Caki2 (cell line): Measurements from ENCODE around the gene DNAJC11. TPM values are rescaled to one million over a fixed set of nuclear protein-coding genes. Genes with fewer than 3 reads are reported as not detected.

ENCODE experiments used
- DNase-seq: peaks from one replicate; pipeline ENCODE4 v3.0.0-alpha.2; 2015; ENCODE audit warnings: low read depth
- in situ Hi-C: cut with HindIII; loops from 2 replicates; pipeline ENCODE4 v1.10.0; 2016; ENCODE audit warnings: low sequenced_read_pairs, low pct_unique_long_range_greater_than_20kb, mixed read lengths
- total RNA-seq: library from RNA; depleted of rRNA; stranded (reverse); fragments of >200 nt; shearing (Covaris generic); gene quantifications from 2 replicates; pipeline ENCODE4 v1.2.3, GENCODE V29; 2014; ENCODE audit warnings: low replicate concordance

DNAJC11 gene
- total RNA-seq, 1 experiment from 2014 or later: 36.9 TPM

DNA sequence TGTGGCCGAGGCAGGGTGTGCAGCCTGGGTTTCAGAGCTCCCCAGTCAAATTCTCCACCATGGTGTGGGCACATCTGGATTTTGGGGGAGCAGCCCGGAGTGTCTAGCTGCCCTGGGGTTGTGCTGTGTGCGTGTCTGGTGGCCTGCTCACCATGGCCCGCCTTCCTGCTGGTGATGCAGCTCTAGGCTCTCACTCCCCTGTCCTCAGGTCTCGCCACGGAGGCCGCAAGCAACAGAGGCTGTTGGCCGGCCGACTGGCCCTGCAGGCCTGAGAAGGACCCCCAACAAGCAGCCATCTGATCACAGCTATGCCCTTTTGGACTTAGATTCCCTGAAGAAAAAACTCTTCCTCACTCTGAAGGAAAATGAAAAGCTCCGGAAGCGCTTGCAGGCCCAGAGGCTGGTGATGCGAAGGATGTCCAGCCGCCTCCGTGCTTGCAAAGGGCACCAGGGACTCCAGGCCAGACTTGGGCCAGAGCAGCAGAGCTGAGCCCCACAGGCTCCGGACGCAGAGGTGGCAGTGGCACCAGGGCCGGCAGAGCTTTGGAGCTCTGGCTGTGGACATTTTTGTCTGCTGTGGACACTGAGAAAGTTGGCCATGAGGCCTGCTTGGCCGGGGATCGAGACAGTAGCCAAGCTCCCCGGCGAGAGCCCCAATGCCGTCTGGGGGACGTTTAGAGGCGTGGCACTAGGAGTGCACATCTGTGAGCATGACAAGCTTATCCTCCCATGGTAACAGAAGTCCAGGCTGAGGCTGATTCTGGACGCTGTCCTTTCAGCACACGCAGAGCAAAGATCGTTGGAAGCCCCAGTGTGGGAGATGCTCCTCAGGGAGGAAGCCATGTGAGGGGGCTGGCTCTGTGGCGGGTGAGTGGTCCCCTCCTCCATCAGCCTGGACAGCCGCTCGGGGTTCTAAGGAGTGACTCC is 68.8 kb downstream of the DNAJC11 start:
- in situ Hi-C loops: no loop called here
- DNase-seq: no peak

DNA sequence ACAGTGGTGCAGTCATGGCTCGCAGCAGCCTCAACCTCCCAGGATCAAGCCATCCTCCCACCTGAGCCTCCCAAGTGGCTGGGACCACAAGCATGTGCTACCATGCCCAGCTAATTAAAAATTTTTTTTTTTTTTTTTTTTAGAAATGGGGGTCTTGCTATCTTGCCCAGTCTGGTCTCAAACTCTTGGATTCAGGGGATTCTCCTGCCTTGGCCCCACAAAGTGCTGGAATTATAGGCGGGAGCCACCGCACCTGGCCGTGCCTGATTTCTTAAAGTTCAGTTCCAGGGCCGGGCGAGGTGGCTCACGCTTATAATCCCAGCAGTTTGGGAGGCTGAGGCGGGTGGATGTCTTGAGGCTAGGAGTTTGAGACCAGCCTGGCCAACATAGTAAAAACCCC is 70.6 kb downstream of the DNAJC11 start:
- no peak for DNase-seq
- in situ Hi-C loops: no loop called here

DNA sequence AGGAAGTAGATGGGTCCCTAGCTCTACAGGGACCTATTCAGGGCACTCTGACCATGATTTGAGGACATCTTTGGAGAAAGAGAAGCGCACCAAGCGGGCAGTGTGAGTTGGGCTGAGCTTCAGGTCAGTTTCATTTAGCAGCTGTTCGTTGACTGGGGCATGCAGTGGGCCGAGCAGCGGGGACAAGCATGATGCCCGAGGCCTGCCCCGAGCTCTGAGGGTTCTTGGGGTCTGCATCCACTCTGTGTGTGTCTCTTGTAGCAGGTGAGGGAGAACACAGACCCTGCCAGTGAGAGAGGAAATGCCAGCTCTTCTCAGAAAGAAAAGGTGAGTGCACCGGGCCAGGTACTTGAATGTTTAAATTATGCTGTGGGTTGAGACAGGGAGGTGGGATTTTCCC is 71.6 kb downstream of the DNAJC11 start:
- no peak for DNase-seq
- in situ Hi-C loops: no loop called here

DNA sequence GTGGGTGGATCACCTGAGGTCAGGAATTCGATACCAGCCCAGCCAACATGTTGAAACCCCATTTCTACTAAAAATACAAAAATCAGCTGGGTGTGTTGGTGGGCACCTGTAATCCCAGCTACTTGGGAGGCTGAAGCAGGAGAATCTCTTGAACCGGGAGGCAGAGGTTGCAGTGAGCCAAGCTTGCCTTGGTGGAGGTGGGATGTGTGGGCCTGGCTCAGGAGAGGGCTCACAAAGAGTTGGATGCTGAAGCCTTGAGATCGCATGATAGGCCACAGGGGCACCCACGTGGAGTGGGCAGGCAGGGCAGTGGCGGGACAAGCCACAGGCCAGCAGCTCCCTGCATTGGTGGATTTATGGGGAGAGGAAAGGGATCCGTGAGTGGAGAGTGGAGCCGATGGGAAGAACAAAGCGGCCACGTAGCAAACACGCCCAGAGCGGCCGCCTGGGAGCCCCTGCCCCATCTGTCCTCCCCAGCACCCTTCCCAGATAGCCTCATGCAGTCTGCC is 72.6 kb downstream of the DNAJC11 start:
- in situ Hi-C loops: no loop called here
- DNase-seq: no peak

DNA sequence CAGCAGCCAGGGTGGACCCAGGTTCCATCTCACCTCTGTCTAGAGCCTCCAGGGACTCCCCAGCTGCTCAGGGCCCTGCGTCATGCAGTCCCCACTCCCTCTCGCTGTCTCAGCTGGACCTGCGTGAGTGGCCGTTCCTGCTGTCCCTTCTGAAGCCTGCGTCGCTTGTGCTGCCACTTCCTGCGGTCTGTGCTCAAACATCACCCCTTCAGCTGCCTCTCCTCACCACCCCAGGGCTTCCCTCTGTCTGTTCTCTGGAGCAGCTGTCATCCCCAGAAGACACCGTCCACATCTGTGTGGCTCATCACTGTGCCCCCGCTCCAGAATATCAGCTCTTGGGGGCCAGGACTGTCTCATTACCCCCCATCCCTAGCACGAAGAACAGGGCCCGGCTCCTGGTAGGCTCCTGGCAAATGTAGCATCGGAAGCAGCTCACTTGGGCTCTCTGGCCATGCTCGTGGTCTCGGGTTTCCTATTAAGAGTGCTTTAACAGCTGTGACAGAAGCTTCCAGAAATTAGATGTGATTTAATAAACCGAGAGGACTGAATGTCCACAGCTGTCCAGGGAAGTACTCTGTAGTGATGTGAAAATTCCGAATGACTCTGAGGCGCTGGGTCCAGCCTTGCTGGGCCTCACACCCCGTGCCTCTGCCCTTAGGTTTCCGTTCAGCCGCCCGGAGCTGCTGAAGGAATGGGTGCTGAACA is 73.6 kb downstream of the DNAJC11 start:
- in situ Hi-C loops: no loop called here
- DNase-seq: no peak

DNA sequence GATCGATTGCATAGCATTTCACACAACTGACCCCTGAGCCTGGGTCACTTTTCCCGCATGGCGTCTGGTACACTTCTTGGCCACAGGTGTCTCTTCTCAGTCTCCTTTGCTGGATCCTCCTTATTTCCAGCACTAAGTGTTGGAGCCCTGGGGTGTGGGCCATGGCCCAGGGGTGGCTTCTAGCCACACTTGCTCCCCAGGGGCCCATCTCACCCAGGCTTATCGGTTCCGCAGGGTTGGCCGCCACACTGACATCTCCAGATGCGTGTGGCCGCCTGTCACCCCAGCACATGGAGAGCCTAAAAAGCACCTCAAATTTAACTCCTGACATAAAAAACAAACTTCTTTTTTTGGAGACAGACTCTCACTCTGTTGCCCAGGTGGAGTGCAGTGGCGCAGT is 74.6 kb downstream of the DNAJC11 start:
- in situ Hi-C loops: no loop called here
- no peak for DNase-seq

DNA sequence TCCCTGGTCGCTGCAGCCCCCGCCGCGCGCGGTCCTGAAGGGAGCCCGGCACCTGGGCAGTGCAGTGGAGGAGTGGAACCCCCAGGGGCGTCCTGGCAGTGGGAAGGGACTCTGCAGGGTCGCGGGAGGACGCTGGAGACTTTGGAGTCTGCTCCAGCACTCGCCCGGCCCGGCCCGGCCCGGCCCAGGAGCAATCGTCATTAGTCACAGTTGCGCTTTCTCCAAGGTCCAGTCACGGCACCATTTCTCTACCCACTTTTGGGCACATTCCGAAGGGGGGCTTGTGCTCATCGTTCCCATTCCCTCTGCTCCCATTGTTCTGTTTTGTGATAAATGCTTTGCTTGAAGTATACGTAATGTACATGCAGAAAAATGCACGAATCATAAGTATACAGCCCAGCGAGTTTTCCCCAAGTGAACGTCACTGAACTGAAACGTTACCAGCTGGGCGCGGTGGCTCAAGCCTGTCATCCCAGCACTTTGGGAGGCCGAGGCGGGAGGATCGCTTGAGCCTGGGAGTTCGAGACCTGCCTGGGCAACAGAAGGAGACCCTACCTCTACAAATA is 75.9 kb downstream of the DNAJC11 start:
- DNase-seq: peak; percentile 12
- in situ Hi-C loops: no loop called here

DNA sequence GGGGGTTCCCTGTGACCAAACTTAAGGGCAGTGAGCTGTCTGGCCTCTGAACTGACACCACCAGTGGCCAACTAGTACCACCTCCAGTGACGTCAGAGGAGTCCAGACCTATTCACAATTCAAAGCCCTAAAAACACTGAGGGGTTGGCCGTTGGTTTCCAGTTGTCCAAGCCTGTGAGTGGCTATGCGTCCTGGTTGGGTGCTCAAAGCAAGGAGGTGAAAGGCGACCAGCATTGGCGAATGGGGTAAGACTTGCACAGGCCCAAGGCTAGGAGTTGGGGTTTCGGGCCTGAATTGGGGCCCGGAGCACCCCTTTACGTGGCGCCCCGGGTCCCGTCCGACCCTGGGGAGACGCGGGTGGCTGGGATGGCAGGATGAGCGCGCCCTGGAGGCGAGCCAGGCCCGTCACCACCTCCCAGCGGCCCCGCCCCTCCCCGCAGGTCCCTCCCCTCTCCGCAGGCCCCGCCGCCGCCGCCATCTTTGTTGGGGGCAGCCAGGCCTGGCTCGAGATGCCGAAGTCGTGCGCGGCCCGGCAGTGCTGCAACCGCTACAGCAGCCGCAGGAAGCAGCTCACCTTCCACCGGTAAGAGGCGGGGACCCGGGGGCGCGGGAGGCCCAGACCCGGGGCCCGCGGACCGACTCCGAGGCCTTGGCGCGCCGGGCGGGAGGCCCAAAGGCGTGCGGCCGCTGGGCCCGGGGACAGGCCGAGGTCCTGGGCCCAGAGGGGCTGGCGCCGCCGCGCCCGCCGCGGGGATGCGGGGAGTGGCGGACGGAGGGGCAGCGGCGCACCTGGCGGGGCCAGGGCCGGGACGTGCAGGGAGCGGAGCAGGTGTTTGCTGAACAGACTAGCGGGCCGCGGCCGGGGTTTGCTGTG is 76.7 kb downstream of the DNAJC11 start, which contains the start of gene THAP3:
Gene THAP3, plus strand, starts transcription at position 159 of the 874 bp plus-strand sequence. Its CDS starts 351 bp downstream, at position 510.
- DNase-seq: peak; percentile 81
- in situ Hi-C loops: no loop called here

DNA sequence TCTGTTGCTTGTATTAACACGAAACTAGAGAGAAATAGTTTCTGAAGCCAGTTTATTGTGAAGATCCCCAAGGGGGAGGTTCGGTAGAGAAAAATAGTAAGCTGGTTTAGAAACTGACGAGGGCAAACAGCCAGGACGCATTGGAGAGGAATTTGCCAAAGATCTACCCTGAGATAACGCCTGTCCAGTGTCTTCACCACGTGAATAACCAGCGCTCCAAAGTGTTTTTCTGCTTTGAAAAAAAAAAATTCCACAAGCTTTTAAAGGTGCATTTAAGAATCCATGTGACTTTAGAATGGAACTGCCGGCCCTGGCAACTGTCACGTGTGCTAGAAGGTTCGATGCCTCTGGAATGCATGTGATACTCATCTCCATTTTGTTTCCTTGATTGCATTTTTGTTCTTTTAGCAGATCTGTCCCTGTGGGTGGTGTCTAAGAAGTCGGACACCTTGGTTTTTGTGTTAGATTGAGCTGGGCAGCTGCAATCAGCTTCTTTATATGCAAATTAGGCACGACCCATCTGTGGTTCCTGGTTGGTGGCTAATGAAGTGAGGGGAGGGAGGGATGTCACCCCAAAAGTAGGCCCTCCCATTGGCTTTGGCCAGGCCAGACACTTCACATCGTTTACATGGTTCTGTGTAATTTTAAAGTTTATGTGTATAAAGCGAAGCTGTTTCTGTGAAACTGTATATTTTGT is 78.2 kb downstream of the DNAJC11 start:
- DNase-seq: no peak
- in situ Hi-C loops: no loop called here

DNA sequence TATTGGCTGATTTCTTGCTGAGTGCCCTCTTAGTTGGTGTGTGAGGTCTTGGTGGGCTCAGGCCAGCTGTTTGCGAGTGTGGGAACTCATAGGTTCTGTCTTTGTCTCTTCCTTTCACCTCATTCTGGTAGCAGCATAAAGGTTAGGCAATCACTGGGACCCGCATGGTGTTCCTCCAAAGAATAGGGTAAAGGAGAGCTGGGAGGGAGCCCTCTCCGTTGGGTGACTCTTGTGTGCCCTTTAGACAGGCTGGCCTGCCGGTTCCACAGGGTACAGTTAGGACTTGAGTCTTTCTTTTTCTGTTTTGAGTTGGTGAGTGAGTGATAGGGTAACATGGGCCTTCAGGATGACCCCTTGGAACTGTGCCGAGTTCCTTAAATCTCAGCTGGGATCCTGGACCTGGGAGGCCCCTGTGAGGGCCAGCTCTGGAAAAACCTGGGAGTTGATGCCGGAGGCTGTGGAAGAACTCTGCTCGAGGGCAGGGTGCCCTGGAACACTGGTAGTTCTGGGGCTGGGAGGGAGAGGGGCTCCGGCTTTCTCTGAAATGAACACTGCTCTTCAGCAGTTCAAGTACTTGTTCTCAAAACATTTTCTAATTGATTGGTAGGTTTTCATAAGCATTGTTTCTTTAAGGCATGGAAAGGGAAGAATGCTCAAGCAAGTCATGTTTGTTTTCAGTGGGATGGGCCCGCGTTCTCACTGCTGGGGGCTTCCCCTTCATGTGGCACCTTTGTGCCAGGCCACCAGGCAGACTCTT is 79.0 kb downstream of the DNAJC11 start:
- no peak for DNase-seq

DNA sequence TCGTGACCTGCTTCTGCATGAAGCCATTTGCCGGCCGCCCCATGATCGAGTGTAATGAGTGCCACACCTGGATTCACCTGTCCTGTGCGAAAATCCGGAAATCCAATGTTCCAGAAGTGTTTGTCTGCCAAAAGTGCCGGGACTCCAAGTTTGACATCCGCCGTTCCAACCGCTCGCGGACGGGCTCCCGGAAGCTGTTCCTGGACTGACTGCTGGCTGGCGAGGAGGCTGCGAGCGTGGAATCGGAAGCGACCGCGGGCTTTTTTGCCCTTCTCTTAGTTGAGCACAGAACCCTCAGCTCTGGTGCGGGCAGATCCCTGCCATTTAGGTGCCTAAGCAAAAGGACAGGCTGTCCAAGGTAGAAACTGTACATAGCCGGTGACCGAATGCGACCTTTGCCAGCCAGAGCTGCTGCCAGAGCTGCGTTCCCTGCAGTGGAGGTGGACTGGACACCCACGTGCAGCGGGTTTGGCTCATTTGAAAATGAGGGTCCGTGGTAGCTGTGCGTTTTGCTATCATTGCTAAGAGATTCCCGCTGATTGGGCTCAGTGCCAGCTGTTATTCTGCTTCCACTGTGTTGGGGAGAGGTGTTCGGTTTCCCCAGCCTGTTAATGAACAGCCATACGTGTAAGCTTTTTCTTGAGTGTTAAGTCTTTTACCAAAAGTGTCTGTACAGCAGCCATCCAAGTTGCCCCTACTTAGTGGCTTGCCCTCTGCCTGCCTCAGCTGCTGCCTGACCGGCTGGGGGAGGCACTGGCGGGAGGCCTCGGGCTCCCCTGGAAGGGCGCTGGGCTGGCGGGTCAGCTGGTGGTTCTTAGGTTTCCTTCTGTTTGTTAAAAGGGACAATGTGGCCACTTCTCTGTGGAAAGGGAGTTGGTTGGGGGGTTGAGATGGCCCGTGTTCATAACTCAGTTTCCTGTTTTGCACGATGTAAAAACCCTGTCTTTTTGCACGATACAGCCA is 79.9 kb downstream of the DNAJC11 start:
- in situ Hi-C loops: no loop called here
- DNase-seq: no peak

More for the DNA sequence above, 79.0 kb downstream of the DNAJC11 start:
- in situ Hi-C loops: no loop called here

DNA sequence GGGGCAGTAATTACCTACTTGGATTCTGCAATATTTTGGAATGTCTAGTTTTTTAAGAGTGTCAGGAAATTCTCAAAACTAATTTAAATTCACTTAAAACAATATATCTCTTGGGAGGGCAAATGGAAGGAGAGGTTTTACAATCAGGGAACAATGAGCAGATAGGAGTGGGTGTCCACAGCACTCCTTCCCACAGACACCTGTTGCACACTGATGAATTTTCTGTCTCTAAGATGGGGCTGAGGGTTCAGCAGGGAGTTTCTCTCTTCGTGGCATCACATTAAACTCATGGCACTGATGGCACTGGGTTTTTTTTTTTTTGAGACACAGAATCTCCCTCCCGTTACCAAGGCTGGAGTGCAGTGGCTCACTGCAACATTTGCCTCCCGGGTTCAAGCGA is 82.6 kb downstream of the DNAJC11 start:
- no peak for DNase-seq
- in situ Hi-C loops: no loop called here

DNA sequence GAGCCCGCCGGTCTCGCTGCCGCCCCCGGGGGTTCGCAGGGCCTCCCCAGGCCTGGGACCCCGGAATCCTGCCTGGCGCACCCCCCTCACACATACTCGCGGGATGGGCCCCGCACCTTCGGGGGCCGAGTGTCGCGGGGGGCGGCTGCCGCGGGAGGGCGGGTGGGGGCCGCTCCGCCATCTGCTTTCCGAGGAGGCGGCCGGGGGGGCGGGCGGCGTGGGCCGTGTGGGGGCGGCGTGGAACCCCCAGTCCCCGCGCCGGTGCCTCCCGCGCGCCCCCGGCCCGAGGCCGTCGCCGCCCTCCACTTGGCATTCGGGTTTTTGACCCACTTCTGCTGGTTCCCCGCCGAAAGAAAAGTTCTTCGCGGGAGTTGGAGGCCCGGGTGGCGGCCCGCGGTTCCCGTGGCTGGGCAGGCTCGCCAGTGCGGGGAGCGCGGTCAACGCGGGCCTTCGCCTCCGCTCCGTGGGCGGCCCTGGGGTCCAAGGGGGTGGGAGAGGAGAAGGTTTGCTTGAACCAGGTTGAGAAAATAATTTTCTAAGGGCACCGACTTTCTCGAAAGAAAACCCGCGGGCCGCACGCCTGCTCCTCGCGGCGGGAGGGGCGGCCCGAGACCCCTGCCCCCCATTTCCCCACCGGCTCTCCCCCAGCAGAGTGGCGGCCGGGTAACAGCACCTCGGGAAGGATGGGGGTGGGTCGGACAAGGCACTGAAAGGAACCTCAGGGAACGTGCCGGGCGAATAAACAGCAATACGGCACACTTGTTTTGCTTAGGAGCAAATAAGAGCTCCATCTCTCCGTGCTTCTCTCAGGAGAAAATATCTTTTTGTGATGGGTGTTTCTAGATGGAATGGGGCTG is 86.5 kb downstream of the DNAJC11 start:
- in situ Hi-C loops: no loop called here

DNA sequence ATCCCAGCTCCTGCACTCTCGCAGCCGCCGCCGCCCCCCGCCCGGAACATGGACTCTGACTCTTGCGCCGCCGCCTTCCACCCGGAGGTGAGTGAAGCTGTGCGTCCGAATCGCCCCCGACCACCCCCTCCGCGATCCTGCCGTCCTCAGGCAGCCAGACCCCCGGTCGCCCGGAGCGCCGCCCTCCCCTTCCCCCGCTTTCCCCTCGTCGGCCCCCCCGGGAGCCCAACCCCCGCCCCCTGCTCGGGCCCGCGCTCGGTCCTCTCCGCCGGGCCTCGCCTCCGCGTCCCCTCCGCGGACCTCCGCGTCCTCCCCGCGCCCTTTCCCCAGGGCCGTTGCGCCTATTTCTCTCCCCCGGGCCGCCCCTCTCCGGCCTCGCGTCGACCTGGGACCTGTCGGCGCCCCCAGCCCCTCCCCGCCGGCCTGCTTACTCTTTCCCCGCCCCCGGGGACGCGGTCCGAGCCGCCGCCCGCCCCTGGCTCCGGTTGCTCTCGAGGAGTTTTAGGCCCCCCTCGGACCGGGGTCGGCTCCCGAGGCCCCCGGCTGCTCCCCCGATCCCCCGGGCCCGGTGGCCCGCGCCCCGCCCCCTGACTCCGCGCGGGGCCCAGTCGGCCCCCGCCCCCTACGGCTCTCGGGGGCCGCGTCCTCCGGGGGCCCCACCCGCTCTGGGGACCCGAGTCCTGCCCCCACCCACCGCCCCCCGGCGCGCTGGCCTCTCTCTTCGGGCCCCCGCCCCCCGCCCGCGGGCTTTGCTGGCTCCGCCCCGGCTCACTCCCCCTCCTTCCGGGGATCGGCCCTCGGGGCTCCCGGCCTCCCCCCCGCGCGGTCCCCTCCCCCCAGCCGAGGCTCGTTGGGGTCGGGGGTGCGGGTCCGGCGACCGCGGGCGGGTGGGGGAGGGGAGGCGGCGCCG is 87.3 kb downstream of the DNAJC11 start:
- in situ Hi-C loops: no loop called here
- DNase-seq: no peak

More for the DNA sequence above, 86.5 kb downstream of the DNAJC11 start:
- no peak for DNase-seq
